NCI-H2196 treated with DMSO at 0.1 percent for 48 hours (cell line): Measurements from ENCODE around the gene TBX4.
"Not testable (repeated sequence)": the region's sequence is repeated elsewhere in the genome, so short reads cannot be mapped to it uniquely, and the experiment has no call there.

ENCODE experiments used
- DNase-seq: peaks from one replicate; lab custom pipeline; 2025; ENCODE audit not compliant: unreplicated experiment; lab: John Stamatoyannopoulos, UW

TBX4 gene

GRCh38 chr17:61427567-61427966, 24.7 kb upstream of the TBX4 start:
- DNase-seq = no peak

GRCh38 chr17:61429274-61429673, 22.9 kb upstream of the TBX4 start:
- DNase-seq = no peak

GRCh38 chr17:61429831-61430230, 22.4 kb upstream of the TBX4 start:
- DNase-seq = not testable (repeated sequence)

- DNase-seq = no peak
Measured at GRCh38 chr17:61431594-61432311, 20.5 kb upstream of the TBX4 start.

- DNase-seq = no peak
Measured at GRCh38 chr17:61436273-61436672, 15.9 kb upstream of the TBX4 start.

- no peak for DNase-seq
Measured at GRCh38 chr17:61436995-61437704, 15.1 kb upstream of the TBX4 start.

- DNase-seq = no peak
Measured at GRCh38 chr17:61440697-61441096, 11.5 kb upstream of the TBX4 start.

GRCh38 chr17:61441507-61441906, 10.7 kb upstream of the TBX4 start:
- DNase-seq = not testable (repeated sequence)

GRCh38 chr17:61442136-61442775, 10.0 kb upstream of the TBX4 start:
- DNase-seq = no peak

- no peak for DNase-seq
Measured at GRCh38 chr17:61442878-61443474, 9.2 kb upstream of the TBX4 start.

- DNase-seq = no peak
Measured at GRCh38 chr17:61443475-61443882, 8.7 kb upstream of the TBX4 start.

GRCh38 chr17:61444075-61444474, 8.1 kb upstream of the TBX4 start:
- DNase-seq = no peak

- DNase-seq = no peak
Measured at GRCh38 chr17:61444831-61445230, 7.4 kb upstream of the TBX4 start.

- no peak for DNase-seq
Measured at GRCh38 chr17:61447358-61447757, 4.9 kb upstream of the TBX4 start.

GRCh38 chr17:61448042-61448441, 4.2 kb upstream of the TBX4 start:
- DNase-seq = no peak

GRCh38 chr17:61449140-61449539, 3.1 kb upstream of the TBX4 start:
- not testable (repeated sequence) for DNase-seq

GRCh38 chr17:61449707-61450640, 2.2 kb upstream of the TBX4 start:
- DNase-seq = no peak

- no peak for DNase-seq
Measured at GRCh38 chr17:61450641-61451537, 1.3 kb upstream of the TBX4 start.

- DNase-seq = no peak
Measured at GRCh38 chr17:61451538-61452300, 503 bp upstream of the TBX4 start.
